HG02938 (cell line): ENCODE measurements around the gene NME7.
"Not testable (repeated sequence)": the region's sequence is repeated elsewhere in the genome, so short reads cannot be mapped to it uniquely, and the experiment has no call there.

ENCODE experiments used
- ATAC-seq: cut with Tn5 transposase; IDR thresholded peaks from one replicate; pipeline ENCODE4 v1.9.1; 2021; ENCODE audit warnings: mild to moderate bottlenecking, moderate library complexity; ENCODE audit not compliant: unreplicated experiment

NME7 gene

GRCh38 chr1:169133228-169133576, 234.4 kb downstream of the NME7 start:
- ATAC-seq: no peak

- ATAC-seq: no peak
Measured at GRCh38 chr1:169132512-169133227, 234.9 kb downstream of the NME7 start.

- ATAC-seq: no peak
Measured at GRCh38 chr1:169130683-169131082, 236.9 kb downstream of the NME7 start.

- ATAC-seq: no peak
Measured at GRCh38 chr1:169129109-169129784, 238.3 kb downstream of the NME7 start.

- no peak for ATAC-seq
Measured at GRCh38 chr1:169128562-169128961, 239.0 kb downstream of the NME7 start.

GRCh38 chr1:169127305-169127704, 240.3 kb downstream of the NME7 start:
- no peak for ATAC-seq

- no peak for ATAC-seq
Measured at GRCh38 chr1:169126335-169126734, 241.3 kb downstream of the NME7 start.

GRCh38 chr1:169125597-169125996, 242.0 kb downstream of the NME7 start:
- ATAC-seq: not testable (repeated sequence)

- no peak for ATAC-seq
Measured at GRCh38 chr1:169124459-169124858, 243.1 kb downstream of the NME7 start.

- ATAC-seq: peak; percentile 72
Measured at GRCh38 chr1:169122976-169123375, 244.6 kb downstream of the NME7 start.

- ATAC-seq: no peak
Measured at GRCh38 chr1:169121146-169121923, 246.3 kb downstream of the NME7 start.

GRCh38 chr1:169120066-169120465, 247.5 kb downstream of the NME7 start:
- no peak for ATAC-seq

- no peak for ATAC-seq
Measured at GRCh38 chr1:169119405-169119804, 248.2 kb downstream of the NME7 start.

- ATAC-seq: no peak
Measured at GRCh38 chr1:169118227-169118626, 249.4 kb downstream of the NME7 start.

GRCh38 chr1:169117599-169117998, 250.0 kb downstream of the NME7 start:
- ATAC-seq: no peak

- ATAC-seq: no peak
Measured at GRCh38 chr1:169117014-169117413, 250.6 kb downstream of the NME7 start.

- no peak for ATAC-seq
Measured at GRCh38 chr1:169115891-169116585, 251.6 kb downstream of the NME7 start.

GRCh38 chr1:169113613-169114119, 253.9 kb downstream of the NME7 start:
- ATAC-seq: no peak

GRCh38 chr1:169112241-169112640, 255.4 kb downstream of the NME7 start:
- ATAC-seq: no peak

GRCh38 chr1:169111472-169111871, 256.1 kb downstream of the NME7 start:
- ATAC-seq: no peak
